Activated CD4-positive, alpha-beta T cell treated with anti-CD3 and anti-CD28 coated beads for 24 hours (primary cell): ENCODE measurements around the gene SLC35B2.
A peak's percentile ranks its signal among the peaks of the same experiment; 100 is the strongest.

ENCODE experiments used
- DNase-seq, 2 donors: peaks; one replicate each; pipeline ENCODE4 v3.0.0-alpha.2; 2020; ENCODE audit warnings: low read depth in 2 of 2

Gene SLC35B2, protein sequence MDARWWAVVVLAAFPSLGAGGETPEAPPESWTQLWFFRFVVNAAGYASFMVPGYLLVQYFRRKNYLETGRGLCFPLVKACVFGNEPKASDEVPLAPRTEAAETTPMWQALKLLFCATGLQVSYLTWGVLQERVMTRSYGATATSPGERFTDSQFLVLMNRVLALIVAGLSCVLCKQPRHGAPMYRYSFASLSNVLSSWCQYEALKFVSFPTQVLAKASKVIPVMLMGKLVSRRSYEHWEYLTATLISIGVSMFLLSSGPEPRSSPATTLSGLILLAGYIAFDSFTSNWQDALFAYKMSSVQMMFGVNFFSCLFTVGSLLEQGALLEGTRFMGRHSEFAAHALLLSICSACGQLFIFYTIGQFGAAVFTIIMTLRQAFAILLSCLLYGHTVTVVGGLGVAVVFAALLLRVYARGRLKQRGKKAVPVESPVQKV

DNA sequence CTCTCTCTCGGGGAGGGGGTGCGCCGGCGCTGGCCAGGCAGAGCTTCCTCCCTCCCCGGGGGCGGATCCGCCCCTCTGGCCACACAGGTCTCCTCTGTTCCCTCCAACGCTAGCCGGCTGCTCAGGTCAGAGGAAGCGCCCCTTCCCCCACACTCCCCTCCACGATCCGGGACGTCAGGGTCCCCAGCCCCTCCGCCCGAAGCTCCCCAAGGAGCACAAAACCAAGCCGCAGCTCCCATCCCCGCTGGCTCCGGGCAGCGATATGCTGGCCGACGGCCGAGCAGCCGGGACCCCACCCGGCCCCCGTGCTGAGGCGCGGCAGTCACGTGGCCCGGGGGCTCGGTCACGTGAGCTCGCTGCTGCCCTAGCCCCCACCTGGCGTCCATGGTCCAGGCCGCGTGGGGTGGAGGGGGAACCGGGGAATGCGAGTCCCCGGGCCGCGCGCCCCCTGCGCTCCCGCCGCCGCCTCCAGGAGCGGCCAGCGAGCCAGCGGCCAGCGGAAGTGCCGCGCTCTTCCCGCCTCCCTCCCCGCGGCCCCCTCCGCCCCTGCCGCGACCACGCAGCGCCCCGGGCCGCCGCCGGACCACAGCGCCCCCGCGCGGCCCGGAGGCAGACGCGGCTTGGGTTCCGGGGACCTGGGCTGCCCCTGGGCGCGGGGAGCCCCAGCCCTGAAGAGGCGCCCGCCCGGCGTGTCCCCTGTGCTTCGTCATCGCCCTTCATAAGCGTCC lies at the start of gene SLC35B2:
SLC35B2 (minus strand) TSS at position 504 of the 728 bp plus-strand sequence; CDS start at position 386, 118 bp downstream.
- peak in 1 of 2 donors; percentile 50 for DNase-seq

DNA sequence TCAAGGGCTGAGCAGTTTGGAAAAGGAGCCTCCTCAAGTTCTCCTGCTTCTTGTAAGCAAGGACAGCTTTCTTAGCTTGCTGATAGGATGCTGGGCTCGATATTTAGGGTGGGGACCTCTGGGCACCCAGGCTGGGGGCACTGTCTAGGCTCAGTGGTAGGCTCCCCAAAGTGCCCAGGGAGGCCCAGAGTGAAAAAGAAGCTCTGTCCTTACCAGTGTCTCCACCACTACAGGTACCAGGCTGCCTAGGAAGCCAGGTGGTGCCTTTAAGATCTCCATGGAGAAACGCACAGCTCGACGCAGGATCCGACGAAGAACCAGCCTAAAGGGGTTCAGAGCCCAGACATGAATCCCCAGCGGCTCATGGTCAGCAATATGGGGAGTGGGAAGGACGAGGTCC lies 49.4 kb upstream of the SLC35B2 start:
- DNase-seq: no peak

DNA sequence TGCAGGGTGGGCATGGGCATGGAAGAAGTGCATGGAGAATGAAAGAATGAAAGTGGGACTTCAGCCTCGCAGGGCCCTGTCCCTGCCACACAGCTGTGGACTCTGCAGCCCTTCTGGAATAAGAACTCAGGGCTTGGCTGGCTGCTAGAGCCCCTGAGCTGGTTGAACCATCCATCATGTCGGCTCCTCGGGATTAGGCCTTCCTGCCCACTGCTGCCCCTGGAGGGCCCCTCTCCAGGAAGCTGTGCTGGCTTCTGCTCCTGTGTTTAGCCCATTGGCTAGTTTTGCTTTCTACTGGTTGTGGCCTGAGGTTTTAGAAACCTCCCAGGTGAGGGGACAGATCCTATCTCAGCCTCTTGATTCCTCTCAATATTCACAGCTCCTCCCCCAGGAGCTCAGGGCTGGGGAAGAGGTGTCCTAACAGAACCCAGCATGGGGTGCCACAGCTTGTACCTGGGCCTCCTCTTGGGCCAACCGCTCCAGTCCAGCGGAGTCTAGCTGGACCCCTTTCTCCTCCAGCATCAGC lies 47.9 kb upstream of the SLC35B2 start:
- no peak for DNase-seq

DNA sequence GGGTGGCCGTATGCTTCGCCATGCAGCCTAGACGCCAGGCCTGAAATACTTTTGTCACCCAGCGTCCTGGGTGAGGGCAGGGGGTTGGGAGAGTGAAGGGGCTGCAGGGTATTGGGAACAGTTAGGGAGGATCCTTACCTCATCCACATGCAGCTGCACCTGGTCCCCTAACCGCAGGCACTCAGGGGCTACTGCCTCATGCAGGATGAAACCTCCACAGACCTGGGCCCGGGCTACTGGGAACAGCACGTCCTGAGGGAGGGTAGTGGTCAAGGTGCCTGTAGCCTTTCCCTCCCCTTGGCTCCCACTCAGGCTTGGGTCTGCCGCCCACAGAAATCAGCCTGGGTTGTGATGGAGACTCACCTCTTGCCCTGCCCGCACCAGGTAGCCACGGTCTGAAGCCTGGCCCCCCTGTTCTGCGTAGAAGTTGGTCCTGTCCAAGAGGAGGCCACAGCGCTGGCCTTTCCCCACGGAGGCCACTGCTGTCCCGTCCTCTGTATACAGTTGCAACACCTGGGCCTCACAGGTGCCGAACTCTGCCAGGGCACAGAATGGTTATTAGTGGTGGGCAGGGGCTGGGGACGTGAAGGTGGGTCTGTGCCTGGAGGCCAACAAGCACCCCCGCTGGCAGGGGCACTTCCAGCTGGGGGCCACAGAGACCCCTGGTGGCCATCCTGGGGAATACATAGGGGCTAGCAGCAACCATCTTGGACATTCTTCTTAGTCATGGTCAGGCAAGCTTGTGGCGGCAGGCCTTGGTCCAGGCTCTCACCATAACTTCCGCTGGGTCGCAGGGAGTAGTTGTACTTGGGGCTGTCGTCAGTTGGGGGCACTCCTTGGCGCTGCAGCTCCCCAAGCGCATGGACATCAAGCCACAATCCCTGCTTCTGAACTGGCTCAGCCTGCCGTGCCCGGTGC lies 47.2 kb upstream of the SLC35B2 start:
- DNase-seq: no peak

DNA sequence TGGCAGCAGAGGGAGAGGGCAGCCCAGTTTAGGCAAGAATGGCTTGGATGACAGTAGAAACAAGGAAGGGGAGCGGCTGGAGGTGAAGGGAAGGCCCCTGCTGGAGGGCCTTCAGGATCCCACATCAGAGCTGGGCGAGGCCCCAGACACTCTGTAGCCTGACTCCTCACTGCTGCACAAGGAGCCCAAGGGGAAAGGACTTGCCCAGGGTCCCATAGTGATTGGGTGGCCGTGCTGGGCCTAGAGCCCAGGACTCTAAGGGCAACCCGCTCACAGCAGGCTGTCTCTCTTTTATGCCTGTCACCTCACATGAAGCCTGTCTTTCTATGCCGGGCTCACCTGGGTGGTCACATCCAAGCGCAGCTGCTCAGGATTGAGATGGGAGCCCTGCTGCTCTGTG lies 46.5 kb upstream of the SLC35B2 start:
- DNase-seq: no peak

DNA sequence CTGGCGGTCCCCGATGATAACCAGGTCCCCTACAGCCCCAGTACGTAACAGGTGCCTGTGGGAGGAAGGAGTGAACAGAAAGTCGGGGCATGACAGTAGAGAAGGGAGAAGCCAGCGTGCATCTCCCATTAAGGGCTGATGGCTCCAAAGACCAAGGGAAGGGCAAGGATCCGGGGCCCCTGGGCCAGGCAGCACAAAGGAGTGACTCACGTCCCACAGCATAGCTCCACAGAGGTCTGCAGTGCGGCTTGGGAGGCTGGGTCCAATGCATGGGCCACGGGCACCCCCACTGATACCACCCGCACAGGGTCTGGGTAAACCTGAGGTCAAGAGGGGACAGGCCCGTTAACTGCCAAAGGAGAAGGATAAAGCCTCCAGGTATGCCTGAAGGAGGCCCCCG lies 45.5 kb upstream of the SLC35B2 start:
- DNase-seq: no peak

DNA sequence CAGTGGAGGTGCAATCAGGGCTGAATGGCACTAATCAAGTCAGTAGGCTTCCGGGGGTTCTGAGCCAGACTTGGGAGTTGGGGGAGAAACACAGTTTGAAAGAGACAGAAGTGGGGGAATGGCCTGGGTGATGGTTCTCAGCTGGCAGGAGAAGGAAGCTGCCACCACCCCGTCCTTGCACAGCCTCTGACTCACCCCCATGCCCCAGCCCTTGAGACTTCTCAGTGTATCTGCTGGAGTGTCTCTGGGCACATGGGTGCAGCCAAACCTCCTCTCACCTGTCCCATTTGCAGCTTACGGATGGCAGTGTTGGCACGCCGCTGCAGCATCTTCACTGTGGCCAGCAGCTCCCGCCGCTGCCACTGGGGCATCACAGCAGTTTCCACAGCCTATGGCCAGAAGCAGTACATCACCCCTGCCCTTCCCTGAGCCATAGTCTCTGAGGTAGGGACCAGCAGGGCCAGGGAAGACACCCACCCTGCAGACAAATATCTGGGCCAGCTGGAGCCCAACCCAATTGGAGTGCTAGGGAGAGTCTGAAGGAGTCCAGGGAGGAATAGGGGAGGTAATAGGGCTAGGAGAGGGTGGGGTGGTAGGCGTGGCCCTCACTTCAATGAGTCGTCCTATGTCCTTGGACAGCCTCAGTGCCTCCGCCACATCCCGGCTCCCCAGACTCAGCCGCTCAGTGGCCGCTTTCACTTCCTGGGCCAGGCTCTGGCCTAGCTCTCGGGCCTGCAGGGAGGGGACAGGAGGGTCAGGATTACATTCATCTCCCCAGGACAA lies 44.6 kb upstream of the SLC35B2 start:
- no peak for DNase-seq

DNA sequence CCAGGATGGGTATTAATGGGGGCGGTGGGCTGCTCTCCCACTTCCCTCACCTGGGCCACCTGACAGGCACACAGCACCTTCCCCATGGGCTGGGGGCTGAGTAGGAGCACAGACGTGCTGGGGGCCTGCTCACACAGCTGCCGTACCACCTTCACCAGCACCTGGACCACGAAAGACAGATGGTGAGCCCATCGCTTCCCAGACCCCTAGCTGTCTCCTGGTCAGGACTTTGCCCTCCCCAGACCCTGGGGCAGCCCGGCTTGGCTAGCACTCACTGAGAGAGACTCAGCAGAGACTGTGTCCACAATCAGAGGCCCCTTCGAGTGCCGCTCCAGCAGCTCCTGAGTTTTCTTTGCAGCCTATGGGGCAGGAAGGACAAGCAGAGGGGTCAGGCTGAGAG lies 43.8 kb upstream of the SLC35B2 start:
- DNase-seq: no peak

DNA sequence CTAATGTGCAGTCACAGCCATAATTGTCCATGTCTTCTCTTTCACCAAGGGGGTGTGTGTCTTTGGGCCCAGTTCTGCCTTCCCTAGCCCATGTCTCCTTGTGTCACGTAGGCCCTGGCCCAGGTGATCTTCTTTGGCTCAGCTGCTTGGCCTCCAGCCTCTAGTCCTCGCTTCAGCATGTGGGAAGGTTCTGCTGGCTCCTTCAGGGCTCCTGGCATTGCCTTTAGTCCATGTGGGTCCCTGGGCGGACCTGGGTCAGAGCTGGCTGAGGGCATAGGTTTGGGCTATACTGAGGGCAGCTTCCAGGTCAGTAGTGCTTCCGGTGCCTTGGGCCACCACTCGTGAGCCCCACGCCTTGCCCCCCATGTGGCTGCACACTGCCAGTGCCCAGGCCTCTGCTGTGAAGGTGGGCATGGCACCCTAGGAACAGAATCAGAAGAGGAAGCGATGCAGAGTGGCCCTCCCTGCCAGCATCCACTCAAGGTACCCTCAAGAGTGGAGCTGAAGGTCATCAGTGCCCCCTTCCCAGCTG lies 43.0 kb upstream of the SLC35B2 start:
- no peak for DNase-seq

DNA sequence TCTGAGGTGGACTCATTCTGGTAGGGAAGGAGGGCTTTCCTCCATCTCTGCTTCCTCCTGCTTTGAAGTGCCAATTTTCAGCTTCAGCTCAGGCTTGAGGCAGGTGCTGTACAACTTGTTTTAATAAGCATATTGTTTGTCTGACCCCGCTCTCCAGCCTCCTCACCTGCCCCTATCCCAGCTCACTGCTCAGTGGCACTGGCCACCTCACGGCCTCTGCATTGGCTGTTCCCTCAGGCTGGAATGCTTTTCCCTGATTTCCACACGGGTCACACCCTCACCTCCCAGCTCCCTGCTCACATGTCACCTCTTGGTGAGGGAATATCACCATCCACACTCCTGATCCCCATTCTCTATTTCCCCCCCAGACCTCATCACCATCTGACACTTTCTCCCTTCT lies 41.5 kb upstream of the SLC35B2 start:
- DNase-seq: no peak

DNA sequence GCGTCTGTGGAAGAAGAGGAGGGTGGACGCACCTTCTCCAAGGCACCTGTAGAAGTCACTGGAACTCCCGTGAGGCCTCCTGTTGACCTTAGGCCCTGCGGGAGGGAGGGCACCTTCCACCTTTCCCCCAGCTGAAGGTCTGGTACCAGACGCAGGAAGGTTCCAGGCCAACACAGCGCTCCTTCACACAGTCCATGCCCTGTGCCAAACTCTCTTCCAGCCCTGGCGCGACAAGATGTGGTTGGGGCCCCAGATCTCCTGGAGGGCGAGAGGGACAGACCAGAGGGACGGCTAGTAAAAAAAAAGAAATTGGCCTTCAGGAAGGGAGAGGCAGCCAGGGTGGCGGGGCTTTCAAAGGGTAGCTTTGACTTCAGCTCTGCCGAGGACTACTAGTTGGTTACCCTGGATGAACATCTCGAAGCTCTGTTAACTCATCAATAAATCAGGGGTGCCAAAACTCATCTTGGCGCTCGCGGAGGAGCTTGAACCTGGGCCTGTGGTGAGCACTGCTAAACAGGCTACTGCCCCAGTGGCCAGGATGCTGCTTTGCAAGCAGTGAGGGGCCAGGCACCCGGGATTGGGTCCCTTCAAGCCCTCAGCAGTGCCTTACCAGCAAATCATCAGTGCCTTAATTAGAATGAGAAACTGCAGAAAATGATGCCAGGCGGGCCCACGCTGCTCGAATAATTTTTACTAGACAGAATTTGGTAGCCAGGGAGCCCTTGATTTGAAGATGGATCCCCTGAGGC lies 40.9 kb upstream of the SLC35B2 start:
- DNase-seq: no peak

DNA sequence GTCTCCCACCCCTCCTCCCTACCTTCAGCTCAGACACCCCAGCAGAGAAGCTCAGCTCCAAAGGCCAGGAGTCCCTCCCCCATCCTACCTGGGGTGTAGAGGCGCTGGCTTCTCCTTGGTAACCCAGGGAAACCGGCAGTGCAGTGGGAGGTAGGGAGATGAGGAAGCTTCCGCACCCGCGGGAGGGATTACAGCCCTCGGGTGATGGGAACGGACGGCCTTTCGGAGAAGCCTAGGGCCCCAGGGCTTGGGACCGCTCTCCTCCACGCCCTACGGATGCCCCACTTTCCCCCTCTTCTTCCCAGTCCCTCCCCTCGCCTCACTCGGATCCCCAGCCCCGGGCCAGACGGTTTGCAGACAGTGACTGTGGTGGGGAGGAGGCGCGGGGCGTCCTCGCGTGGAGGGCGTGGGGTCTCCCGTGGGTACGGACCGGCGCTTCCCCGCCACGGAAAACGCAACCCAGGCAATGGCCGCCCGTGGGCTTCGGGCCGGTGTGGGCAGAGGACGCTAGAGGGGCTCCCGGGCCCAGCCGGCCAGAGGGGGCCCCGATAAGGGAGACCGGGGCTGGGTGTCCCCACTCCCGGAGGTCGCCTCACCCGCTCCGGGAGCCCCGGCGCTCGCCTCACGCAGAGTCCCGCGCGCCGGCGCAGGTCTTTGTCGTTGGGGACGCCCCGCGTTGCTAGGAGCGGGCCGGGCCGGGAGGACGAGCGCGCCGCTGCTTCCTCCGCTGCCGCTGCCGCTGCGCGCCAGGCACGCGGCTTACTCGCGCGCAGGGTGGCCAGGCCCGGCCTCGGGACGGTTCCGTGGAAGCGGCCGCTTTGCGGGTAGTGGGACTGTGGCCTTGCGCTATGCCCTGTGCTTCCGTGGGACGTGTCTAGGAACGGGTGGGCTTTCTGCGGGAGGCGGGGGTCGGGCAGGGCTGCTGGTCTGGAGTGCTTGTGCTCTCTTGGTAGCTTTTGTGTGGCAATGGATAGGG lies 40.0 kb upstream of the SLC35B2 start:
- DNase-seq: peak; percentile 29 to 55

DNA sequence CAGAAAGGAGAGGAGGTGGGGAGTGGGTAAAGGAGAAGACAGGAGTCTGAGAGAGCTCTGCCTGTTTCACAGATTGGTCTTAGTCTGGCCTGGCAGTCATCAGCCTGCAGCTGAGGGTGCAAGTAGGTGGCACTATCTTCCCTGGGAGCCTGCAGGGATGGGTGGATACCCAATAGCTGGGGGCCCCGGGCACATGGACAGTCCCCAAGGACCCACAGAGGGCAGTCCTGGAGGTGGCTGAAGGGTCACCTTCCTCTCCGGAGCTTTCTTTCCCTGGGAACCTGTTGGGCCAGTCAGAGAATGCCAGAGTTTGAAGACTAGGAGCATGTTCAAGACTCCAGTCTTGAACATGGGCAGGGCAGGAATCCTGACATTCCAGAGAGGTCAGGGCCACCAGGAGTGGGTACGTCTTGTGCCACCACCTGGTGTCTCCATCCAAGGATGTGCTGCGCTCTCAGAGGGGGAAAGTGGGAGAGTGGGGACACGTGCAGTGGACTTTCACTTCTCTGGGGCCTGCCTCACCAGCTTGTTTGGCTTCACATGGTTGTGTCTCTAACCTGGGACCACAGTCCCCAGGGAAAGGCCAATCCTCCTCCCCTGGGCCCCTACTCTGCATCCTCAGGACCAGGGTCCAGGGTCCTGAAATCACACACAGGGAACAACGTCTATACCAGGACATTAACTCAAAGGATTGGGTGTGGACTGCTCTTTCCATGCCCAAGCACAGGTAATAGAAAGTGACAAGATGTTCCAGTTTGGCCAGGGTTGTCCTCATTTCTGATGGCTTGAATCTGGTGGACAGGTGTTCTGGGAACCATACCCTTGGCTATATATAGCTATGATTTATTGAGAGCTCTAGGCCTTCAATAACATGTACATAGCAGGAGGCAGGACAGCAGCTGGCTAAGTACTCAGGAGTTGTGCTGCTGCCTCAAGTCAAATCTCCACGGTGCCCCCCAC lies 37.8 kb upstream of the SLC35B2 start:
- DNase-seq: no peak

DNA sequence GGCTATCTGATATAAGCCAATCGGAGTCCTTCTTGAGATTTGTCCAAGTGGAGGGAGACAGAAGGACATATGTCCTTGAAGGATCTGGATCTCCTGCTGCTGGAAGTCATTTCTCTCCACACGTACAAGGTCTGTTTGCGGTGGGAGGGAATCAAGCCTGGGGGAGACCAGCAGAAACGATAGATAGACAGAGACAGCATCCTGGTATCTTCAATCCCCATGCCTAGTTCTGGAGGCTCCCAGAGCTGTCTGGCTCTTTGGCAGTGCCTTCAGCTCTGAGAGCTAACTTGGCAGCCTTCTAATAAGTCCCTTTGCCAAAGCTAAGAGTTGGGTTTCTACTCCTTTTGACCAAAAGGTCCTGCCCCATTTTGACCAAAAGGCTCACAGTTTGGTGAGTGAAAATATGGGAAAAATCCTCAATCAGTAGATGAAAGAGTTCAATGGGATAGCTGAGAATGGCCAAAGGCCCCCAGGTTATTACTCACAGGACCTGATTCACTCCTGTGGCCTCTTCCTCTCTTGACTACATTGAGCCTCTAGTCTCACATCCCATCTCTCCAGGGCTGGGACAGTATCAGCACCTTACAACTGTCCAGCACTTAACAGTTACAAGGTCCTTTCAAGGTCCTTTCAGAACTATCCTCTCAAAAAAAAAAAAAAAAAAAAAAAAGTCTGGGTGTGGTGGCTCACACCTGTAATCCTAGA lies 35.5 kb upstream of the SLC35B2 start:
- DNase-seq: no peak

DNA sequence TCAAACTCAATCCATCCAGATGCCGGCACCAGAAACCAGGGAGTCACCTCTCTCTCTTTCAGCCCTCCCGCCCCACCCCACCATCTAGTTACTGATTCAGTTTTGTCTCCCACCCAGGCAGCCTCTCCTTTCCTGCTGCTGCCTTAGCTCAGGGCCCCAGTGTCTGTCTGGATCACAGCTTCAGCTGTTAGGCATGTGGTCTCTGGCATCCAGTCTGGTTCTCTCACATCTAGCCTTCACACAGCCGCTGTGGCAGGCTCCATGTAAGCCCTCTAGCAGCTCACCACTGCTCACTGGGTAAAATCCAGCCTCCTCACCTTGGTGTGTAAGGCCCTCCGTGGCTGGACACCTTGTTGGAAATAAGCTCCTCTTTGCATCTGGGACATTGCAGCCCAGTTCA lies 34.5 kb upstream of the SLC35B2 start:
- no peak for DNase-seq

DNA sequence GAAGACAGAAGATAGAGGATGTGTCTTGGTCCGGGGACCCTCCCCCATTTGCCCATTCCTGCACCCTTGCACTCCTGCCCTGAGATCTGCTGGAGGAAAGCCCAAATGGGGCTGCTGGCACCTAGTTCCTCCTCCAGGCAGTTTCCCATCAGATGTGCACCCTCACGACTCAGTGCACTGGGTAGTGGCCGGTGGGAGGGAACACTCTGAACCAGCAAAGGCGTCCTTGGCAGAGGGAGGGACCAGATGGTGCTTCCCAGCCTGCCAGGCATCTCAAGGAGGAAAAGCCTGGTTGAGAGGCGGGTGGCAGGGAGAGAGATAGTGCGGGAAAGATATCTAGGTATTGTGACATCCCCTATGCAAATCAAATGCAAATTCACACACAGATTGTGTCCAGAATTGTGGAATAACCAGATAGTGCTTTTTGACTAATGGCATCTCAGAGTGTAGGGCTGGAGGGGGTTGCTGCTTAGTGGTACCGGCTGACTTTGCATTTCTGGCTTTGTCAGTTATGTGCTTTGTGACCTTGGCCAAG lies 32.5 kb upstream of the SLC35B2 start:
- no peak for DNase-seq

DNA sequence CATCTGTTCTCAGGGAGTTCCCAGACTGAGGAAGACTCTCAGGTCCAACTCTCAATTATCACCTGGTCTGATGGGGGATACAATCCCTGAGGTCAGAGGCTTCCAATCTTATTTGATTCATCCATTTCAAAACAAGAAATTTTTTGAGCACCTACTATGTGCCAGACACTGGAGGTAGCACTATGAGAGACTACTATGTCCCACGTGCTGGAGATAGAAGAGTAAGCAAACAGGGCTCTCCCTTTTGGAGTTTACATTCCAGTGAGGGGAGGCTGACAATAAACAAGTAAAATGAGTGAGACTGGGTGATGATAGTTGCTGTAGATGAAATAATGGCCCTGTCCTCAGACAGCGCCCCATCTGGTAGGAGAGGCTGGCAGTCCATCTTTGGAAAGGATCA lies 29.4 kb upstream of the SLC35B2 start:
- no peak for DNase-seq
